Lung microvascular endothelial cell (primary cell): Measurements from ENCODE around the gene MAGEC1. TPM values are rescaled to one million over a fixed set of nuclear protein-coding genes. Genes with fewer than 3 reads are reported as not detected.

ENCODE experiments used
- total RNA-seq: library from RNA; depleted of rRNA; stranded (reverse); fragments of >200 nt; gene quantifications from 2 replicates; pipeline ENCODE4 v1.2.1, GENCODE V29; 2014

Gene MAGEC1
- total RNA-seq, 1 donor from 2014 or later: not detected

Other genes starting within 250 kb of the MAGEC1 start
- gene SPANXD, start 205.2 kb upstream of the MAGEC1 start, total RNA-seq: not detected in 2 replicates
- not detected in 2 replicates for gene MAGEC3, start 65.6 kb upstream of the MAGEC1 start, total RNA-seq